Esophagus muscularis mucosa (tissue), 4 donors: ENCODE results near the gene FADS2.

ENCODE experiments used
- EP300 ChIP-seq: sonication (generic); formaldehyde crosslinking; IDR thresholded peaks from one replicate; pipeline ENCODE4 v1.6.1; 2017; ENCODE audit warnings: antibody characterized with exemption
- POLR2A ChIP-seq: fragments of 450-650 bp; IDR thresholded peaks from one replicate; pipeline ENCODE4 v1.6.1; 2017; ENCODE audit warnings: antibody characterized with exemption, moderate library complexity, mild to moderate bottlenecking, low read depth
- POLR2AphosphoS5 ChIP-seq, 2 donors: sonication (generic); formaldehyde crosslinking; IDR thresholded peaks; one replicate each; pipeline ENCODE4 v1.6.1; 2017; ENCODE audit warnings: antibody characterized with exemption in 2 of 2
- TF ChIP-seq, protein P1 (sequence below), 3 experiments: fragments of 200-600 bp in 2 of 3; fragments of 450-650 bp in 1 of 3; sonication (generic) in 2 of 3; IDR thresholded peaks; one replicate each; pipeline ENCODE4 v1.5.1; 2017 to 2019; ENCODE audit warnings: antibody characterized with exemption in 3 of 3, mild to moderate bottlenecking in 2 of 3, moderate library complexity in 1 of 3

GRCh38 chr11:61778357-61778886 lies 49.7 kb upstream of the FADS2 start:
- TF ChIP-seq POLR2A = no peak
- TF ChIP-seq POLR2AphosphoS5 (IDR thresholded peaks at IDR 0.05) = no peak
- TF ChIP-seq, protein P1, sequence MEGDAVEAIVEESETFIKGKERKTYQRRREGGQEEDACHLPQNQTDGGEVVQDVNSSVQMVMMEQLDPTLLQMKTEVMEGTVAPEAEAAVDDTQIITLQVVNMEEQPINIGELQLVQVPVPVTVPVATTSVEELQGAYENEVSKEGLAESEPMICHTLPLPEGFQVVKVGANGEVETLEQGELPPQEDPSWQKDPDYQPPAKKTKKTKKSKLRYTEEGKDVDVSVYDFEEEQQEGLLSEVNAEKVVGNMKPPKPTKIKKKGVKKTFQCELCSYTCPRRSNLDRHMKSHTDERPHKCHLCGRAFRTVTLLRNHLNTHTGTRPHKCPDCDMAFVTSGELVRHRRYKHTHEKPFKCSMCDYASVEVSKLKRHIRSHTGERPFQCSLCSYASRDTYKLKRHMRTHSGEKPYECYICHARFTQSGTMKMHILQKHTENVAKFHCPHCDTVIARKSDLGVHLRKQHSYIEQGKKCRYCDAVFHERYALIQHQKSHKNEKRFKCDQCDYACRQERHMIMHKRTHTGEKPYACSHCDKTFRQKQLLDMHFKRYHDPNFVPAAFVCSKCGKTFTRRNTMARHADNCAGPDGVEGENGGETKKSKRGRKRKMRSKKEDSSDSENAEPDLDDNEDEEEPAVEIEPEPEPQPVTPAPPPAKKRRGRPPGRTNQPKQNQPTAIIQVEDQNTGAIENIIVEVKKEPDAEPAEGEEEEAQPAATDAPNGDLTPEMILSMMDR (IDR thresholded peaks at IDR 0.05) = no peak
- no peak for TF ChIP-seq EP300
